Vagina (tissue), 2 donors: Measurements from ENCODE around the gene SCO2.

Source experiments
- POLR2A ChIP-seq, 2 donors: fragments of 450-650 bp; IDR thresholded peaks; one replicate each; pipeline ENCODE4 v1.6.1; 2017; ENCODE audit warnings: antibody characterized with exemption in 2 of 2, mild to moderate bottlenecking in 2 of 2, moderate library complexity in 2 of 2
- POLR2AphosphoS5 ChIP-seq, 2 donors: sonication (generic); formaldehyde crosslinking; IDR thresholded peaks; one replicate each; pipeline ENCODE4 v1.9.0; 2017; ENCODE audit warnings: antibody characterized with exemption in 2 of 2, mild to moderate bottlenecking in 2 of 2, low read depth in 1 of 2; ENCODE audit not compliant: insufficient read depth in 1 of 2

GRCh38 chr22:50547263-50547985 lies 22.0 kb upstream of the SCO2 start:
- no peak for TF ChIP-seq POLR2A (IDR thresholded peaks at IDR 0.05)
- no peak for TF ChIP-seq POLR2AphosphoS5 (IDR thresholded peaks at IDR 0.05; ENCODE audit: insufficient read depth in 1 of 2, low read depth in 1 of 2)
